ENCODE measurements around the gene CEPT1. TPM values are rescaled to one million over a fixed set of nuclear protein-coding genes. Genes with fewer than 3 reads are reported as not detected.
"Not testable (repeated sequence)": the region's sequence is repeated elsewhere in the genome, so short reads cannot be mapped to it uniquely, and the experiment has no call there.

Gene CEPT1
- 47.4 TPM for polyA plus RNA-seq

GRCh38 chr1:111139956-111140679, at the start of gene CEPT1, which contains the start of gene DRAM2:
TSS of gene CEPT1 (plus strand) at chr1:111140223. CDS start at chr1:111147715, 7,492 bp downstream.
TSS of gene DRAM2 (minus strand) at chr1:111140093. CDS start at chr1:111131554, 8,539 bp downstream.
- Mint-ChIP-seq H3K4me3 (peak within 1 kb of the TSS; percentile 96 to 100 (median 98)), H3K9me3 (no peaks in the 10 kb centered on the region), H3K36me3 (peaks cover 3% of the 10 kb centered on the region)

GRCh38 chr1:111095421-111095820, 44.6 kb upstream of the CEPT1 start:
- not testable (repeated sequence) for H3K36me3 Mint-ChIP-seq, H3K27me3 Mint-ChIP-seq, H3K4me3 Mint-ChIP-seq, H3K27ac Mint-ChIP-seq, H3K4me1 Mint-ChIP-seq
- peaks cover 11 to 35% (median 22%) of the 10 kb centered on the region in 3 donors for H3K9me3 Mint-ChIP-seq

More at GRCh38 chr1:111139956-111140679, at the start of gene CEPT1, which contains the start of gene DRAM2:
- H3K27ac Mint-ChIP-seq, result peak within 1 kb of the TSS; percentile 97 to 99 (median 99)
- H3K27me3 Mint-ChIP-seq, result no peaks in the 10 kb centered on the region
- peaks cover 39 to 61% (median 45%) of the 10 kb centered on the region in 3 donors for H3K4me1 Mint-ChIP-seq

GRCh38 chr1:111097356-111098099, 42.5 kb upstream of the CEPT1 start:
- Mint-ChIP-seq H3K9me3 (peaks cover 12 to 52% (median 34%) of the 10 kb centered on the region in 3 donors), H3K27me3 (no peaks in the 10 kb centered on the region), H3K27ac (peak overlapping the region in 1 of 3 donors; percentile 15), H3K4me3 (no peak overlapping the region), H3K36me3 (peaks cover 10% of the 10 kb centered on the region), H3K4me1 (peaks cover 0 to 6% (median 2%) of the 10 kb centered on the region in 3 donors)

GRCh38 chr1:111099289-111099688, 40.7 kb upstream of the CEPT1 start:
- Mint-ChIP-seq H3K4me3 (peak overlapping the region in 1 of 4 donors; percentile 15), H3K9me3 (peaks cover 12 to 59% (median 34%) of the 10 kb centered on the region in 3 donors)

GRCh38 chr1:111101854-111102642, 38.0 kb upstream of the CEPT1 start:
- H3K36me3 Mint-ChIP-seq, result peaks cover 14% of the 10 kb centered on the region
- no peaks in the 10 kb centered on the region for H3K27me3 Mint-ChIP-seq
- H3K4me1 Mint-ChIP-seq, result peaks cover 0 to 3% (median 2%) of the 10 kb centered on the region in 3 donors
- no peak overlapping the region for H3K27ac Mint-ChIP-seq
- no peak overlapping the region for H3K4me3 Mint-ChIP-seq
- peaks cover 6 to 63% (median 29%) of the 10 kb centered on the region in 3 donors for H3K9me3 Mint-ChIP-seq

More at GRCh38 chr1:111099289-111099688, 40.7 kb upstream of the CEPT1 start:
- Mint-ChIP-seq H3K27me3 (no peaks in the 10 kb centered on the region), H3K27ac (peak overlapping the region in 2 of 3 donors; percentile 44 to 63), H3K36me3 (peaks cover 14% of the 10 kb centered on the region), H3K4me1 (peaks cover 0 to 6% (median 2%) of the 10 kb centered on the region in 3 donors)

GRCh38 chr1:111104981-111105380, 35.0 kb upstream of the CEPT1 start:
- peaks cover 1 to 43% (median 22%) of the 10 kb centered on the region in 3 donors for H3K9me3 Mint-ChIP-seq
- peaks cover 15% of the 10 kb centered on the region for H3K36me3 Mint-ChIP-seq
- H3K4me3 Mint-ChIP-seq, result no peak overlapping the region
- no peak overlapping the region for H3K27ac Mint-ChIP-seq
- H3K27me3 Mint-ChIP-seq, result no peaks in the 10 kb centered on the region
- peaks cover 0 to 4% (median 0%) of the 10 kb centered on the region in 3 donors for H3K4me1 Mint-ChIP-seq

GRCh38 chr1:111110197-111110899, 29.7 kb upstream of the CEPT1 start:
- H3K4me3 Mint-ChIP-seq, result no peak overlapping the region
- peaks cover 0 to 9% (median 5%) of the 10 kb centered on the region in 3 donors for H3K4me1 Mint-ChIP-seq
- H3K36me3 Mint-ChIP-seq, result peaks cover 14% of the 10 kb centered on the region
- peaks cover 2 to 15% (median 7%) of the 10 kb centered on the region in 3 donors for H3K9me3 Mint-ChIP-seq
- no peak overlapping the region for H3K27ac Mint-ChIP-seq
- no peaks in the 10 kb centered on the region for H3K27me3 Mint-ChIP-seq

DNA sequence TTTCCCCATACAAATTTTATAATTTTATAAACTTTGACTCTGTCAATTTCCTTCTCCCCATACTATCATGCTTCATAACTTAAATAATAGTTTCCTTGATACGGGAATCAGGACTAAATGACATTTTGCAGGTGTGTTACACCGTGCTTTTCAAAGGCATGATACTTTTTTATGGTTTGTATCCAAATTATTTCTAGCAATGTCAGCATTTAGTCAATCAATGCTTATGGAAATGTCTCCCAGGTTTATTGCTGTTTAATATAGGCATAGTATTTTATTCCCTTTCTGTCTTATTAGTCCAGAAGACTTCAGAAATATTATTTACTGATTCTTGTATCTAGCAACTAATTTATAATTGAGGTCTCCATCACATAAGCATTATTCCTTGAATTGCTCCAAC, 23.5 kb upstream of the CEPT1 start:
- H3K4me1 Mint-ChIP-seq, result peaks cover 5 to 10% (median 10%) of the 10 kb centered on the region in 3 donors
- H3K9me3 Mint-ChIP-seq, result no peaks in the 10 kb centered on the region
- no peak overlapping the region for H3K4me3 Mint-ChIP-seq
- H3K27ac Mint-ChIP-seq, result no peak overlapping the region
- H3K27me3 Mint-ChIP-seq, result no peaks in the 10 kb centered on the region
- H3K36me3 Mint-ChIP-seq, result peaks cover 15% of the 10 kb centered on the region

DNA sequence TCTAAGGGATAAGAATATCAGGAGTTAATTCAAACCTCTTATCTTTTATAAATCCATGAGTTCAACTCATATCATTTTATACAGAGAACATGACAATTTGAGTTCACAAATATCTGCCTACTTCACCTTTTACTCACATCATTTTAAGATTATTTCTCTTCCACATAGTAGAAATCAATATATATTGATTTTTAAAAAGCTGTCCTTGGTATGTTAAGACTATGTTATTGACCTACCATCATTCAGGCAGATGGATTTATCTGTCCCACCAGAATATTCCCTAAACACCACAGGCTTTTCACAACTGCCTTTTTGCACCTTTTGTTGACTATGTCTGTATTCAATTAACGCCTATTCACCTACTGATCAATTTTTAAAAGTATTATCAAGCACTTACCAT, 13.7 kb upstream of the CEPT1 start:
- H3K4me3 Mint-ChIP-seq, result peak overlapping the region in 2 of 4 donors; percentile 16 to 29
- peaks cover 43 to 68% (median 62%) of the 10 kb centered on the region in 3 donors for H3K4me1 Mint-ChIP-seq
- no peaks in the 10 kb centered on the region for H3K9me3 Mint-ChIP-seq
- peaks cover 9% of the 10 kb centered on the region for H3K36me3 Mint-ChIP-seq
- H3K27ac Mint-ChIP-seq, result peak overlapping the region in 2 of 3 donors; percentile 22 to 81
- peaks cover 2% of the 10 kb centered on the region for H3K27me3 Mint-ChIP-seq

- peaks cover 2% of the 10 kb centered on the region for H3K27me3 Mint-ChIP-seq
- peaks cover 49 to 71% (median 64%) of the 10 kb centered on the region in 3 donors for H3K4me1 Mint-ChIP-seq
- no peaks in the 10 kb centered on the region for H3K9me3 Mint-ChIP-seq
- peak overlapping the region; percentile 75 to 99 (median 93) for H3K27ac Mint-ChIP-seq
- peaks cover 7% of the 10 kb centered on the region for H3K36me3 Mint-ChIP-seq
- peak overlapping the region; percentile 43 to 90 (median 58) for H3K4me3 Mint-ChIP-seq
Measured at GRCh38 chr1:111127923-111128643, 11.9 kb upstream of the CEPT1 start.

GRCh38 chr1:111129376-111129775, 10.6 kb upstream of the CEPT1 start:
- Mint-ChIP-seq H3K27ac (peak overlapping the region; percentile 93 to 99 (median 97)), H3K36me3 (peaks cover 7% of the 10 kb centered on the region), H3K4me3 (peak overlapping the region; percentile 41 to 90 (median 66)), H3K9me3 (no peaks in the 10 kb centered on the region), H3K27me3 (peaks cover 2% of the 10 kb centered on the region), H3K4me1 (peaks cover 57 to 70% (median 62%) of the 10 kb centered on the region in 3 donors)

DNA sequence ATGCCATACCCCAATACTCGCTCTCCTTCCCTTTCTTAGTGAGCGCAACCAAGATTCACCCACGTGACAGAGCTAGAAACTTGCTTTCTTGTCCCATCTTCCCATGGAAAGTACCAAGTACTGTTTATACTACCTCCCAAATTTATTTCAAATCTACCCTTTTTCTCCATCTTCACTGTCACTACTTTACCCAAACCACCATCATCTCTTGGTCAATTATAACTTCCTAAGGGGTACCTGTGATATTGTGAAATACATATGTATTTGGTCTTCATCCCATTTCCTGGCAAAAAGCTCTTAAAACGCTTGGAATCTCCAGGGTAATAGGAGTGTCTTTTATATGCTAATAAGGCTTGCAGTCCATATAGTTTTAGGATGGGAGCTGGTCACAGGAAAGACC, 8.3 kb upstream of the CEPT1 start:
- Mint-ChIP-seq H3K27ac (peak overlapping the region; percentile 85 to 93 (median 93)), H3K9me3 (no peaks in the 10 kb centered on the region), H3K36me3 (peaks cover 9% of the 10 kb centered on the region), H3K4me1 (peaks cover 62 to 75% (median 63%) of the 10 kb centered on the region in 3 donors), H3K4me3 (peak overlapping the region in 3 of 4 donors; percentile 30 to 84 (median 63)), H3K27me3 (peaks cover 2% of the 10 kb centered on the region)

DNA sequence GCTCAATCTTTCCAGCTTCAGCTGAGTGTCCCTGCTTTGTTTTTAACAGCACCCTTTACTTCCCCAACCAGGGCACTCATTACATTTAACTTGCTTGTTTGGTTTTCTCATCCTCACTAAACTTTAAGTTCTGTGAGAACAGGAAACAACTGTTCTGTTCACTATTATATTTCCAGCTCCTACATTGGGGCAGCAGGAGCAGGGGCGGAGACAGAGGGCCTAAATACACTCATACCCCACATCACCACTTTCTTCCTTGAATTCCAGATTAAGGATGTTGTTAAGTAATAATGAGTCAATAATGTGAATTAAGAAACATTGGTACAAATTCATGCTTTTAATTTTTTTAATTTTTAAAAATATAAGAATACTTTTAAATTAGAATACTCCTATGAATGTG, 6.2 kb upstream of the CEPT1 start:
- Mint-ChIP-seq H3K4me3 (peak overlapping the region; percentile 30 to 84 (median 72)), H3K27ac (peak overlapping the region; percentile 57 to 93 (median 85)), H3K9me3 (no peaks in the 10 kb centered on the region), H3K27me3 (peaks cover 2% of the 10 kb centered on the region), H3K4me1 (peaks cover 57 to 66% (median 59%) of the 10 kb centered on the region in 3 donors), H3K36me3 (peaks cover 9% of the 10 kb centered on the region)
